T-helper 9 cell (primary cell): Measurements from ENCODE around the gene ZNF33A.
"Not testable (repeated sequence)": the region's sequence is repeated elsewhere in the genome, so short reads cannot be mapped to it uniquely, and the experiment has no call there.

Experiments
- DNase-seq: peaks from one replicate; pipeline ENCODE4 v3.0.0-alpha.2; 2020
- total RNA-seq, 2 donors: gene quantifications; one replicate each; lab custom pipeline; 2026; lab: John Stamatoyannopoulos, UW

The ZNF33A gene
- total RNA-seq = 69.7 to 171 reads per million in 2 donors

- DNase-seq = peak; percentile 85
Observed at GRCh38 chr10:38010119-38010903, at the start of gene ZNF33A. Gene ZNF33A (plus strand): TSS chr10:38010675. CDS start chr10:38012342, 1,667 bp downstream.

- no peak for DNase-seq
Observed at GRCh38 chr10:37965006-37965405, 45.5 kb upstream of the ZNF33A start.

DNA sequence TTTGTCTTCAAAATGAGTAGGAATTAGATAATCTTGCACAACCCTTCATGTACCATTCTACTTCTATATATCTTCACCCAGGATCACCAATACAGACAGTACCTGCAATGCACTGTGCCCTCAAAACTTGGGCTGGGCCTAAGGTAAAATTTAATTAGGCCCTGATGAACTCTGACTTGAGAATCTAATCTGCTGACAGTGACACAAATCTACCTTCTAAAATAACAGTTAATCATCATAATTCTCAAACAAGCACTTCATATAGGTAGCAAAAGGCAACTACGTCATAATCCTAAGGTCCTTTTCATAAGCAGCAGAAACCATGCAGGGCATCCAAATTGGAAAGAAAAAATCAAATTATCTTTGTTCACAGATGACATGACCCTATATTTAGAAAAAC, 38.1 kb upstream of the ZNF33A start:
- DNase-seq = no peak

DNA sequence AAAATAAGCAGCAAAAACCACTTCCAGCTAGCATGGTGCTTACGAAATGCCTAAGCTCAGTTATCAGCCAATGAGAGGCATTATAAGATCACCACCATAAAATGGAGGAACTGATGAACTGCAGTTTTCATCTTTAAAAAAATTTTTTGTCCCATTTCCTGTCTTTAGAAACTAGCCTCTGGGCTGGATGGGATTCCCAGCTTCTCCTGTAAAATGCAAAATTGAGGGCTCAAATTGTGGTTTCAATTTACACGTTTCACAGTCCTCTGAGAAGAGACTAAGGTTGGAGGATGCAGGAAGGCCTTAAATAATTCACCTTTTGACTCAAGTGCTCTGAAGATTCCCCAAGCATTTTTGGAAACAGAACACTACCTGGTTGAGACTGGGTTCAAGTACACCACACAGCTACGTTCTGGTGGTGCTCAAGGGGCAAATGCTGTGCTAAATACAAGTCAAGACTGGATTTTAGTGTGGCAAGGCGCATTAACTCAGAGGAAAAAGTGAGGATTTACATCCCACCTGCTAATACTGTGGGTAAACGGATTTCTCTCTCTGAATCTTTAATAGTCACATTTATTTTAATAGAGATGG, 35.0 kb upstream of the ZNF33A start:
- no peak for DNase-seq

- peak; percentile 97 for DNase-seq
Observed at GRCh38 chr10:37976091-37976879, 34.2 kb upstream of the ZNF33A start, which contains the start of gene ZNF25. Gene ZNF25 (minus strand): TSS chr10:37976647. CDS start chr10:37971722, 4,925 bp downstream.

- DNase-seq = no peak
Observed at GRCh38 chr10:37976880-37977203, 33.6 kb upstream of the ZNF33A start.

DNA sequence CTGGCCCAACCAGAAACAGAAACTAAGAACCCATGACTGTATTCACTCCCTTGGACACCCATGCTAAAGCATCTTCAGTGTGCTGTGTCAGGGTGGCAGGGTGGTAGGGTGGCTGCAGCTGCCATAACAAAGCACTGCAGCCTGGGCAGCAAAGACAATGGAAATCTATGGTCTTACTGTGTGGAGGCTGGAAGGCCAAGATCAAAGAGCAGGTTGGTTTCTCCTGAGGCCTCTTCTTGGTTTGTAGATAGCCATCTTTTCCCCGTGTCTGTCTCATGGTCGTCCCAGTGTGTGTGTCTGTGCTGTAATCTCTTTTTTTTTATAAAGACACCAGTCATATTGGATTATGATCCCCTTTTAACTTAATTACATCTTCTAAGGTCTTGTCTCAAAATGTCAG, 18.8 kb upstream of the ZNF33A start:
- DNase-seq = no peak

GRCh38 chr10:37992083-37992482, 18.4 kb upstream of the ZNF33A start:
- no peak for DNase-seq

DNA sequence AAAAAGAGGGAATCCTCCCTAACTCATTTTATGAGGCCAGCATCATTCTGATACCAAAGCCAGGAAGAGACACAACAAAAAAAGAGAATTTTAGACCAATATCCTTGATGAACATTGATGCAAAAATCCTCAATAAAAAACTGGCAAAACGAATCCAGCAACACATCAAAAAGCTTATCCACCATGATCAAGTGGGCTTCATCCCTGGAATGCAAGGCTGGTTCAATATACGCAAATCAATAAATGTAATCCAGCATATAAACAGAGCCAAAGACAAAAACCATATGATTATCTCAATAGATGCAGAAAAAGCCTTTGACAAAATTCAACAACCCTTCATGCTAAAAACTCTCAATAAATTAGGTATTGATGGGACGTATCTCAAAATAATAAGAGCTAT, 11.6 kb upstream of the ZNF33A start:
- DNase-seq = not testable (repeated sequence)

GRCh38 chr10:38000474-38000873, 10.0 kb upstream of the ZNF33A start:
- not testable (repeated sequence) for DNase-seq

DNA sequence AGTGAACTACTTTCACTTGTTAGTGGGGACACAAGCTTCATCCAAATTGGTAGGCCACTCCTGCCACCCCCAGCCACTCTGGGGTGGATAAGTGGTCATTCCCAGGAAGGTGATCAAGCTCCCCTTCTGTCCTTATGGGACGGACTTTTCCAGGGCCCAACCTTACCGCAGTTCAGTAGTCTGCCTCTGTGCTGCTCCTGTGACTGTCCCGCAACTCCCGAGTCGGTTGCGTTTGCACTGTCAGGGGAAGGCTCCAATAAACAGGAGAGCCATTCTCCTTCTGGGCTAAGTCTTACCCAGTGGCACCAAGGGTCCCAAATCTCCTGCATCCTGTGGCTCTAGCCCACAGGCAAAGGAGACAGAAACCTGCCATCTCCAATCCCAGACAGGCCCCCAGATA, 7.4 kb upstream of the ZNF33A start:
- no peak for DNase-seq

GRCh38 chr10:38003588-38003987, 6.9 kb upstream of the ZNF33A start:
- no peak for DNase-seq

DNA sequence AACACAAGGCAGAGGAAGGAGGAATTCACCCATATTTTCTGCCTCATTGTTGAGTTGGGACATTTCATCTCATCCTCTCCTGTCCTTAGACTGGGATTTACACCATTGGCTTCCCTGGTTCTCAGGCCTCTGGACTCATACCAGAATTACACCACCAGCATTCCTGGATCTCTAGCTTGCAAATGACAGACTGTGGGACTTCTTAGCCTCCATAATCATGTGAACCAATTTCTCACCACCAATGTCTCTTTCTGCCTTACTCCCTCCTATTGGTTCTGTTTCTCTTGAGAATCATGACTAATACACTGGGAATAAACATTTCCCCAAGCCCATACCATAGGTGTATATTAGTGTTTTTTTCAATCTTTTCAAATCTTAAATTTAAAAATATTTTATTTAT, 2.9 kb upstream of the ZNF33A start:
- DNase-seq = no peak

DNA sequence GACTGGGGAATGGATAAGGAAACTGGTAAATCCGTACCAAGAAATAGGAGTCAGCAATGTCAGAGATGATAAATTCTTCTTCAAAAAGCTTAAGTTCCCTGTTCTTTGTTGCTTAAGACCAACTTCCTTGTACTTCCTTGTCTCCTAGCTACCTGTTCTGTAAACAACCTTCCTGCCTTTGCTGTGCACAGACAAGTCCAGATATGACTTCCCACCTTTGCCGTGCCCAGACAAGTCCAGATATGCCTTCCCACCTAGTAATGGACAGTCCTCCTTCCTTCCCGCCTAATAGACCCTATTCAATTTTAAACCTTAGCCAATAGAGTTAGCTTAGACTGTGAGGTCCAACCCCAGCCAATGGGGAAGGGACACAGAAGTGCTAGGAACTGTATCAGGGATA, 2.5 kb upstream of the ZNF33A start:
- no peak for DNase-seq

DNA sequence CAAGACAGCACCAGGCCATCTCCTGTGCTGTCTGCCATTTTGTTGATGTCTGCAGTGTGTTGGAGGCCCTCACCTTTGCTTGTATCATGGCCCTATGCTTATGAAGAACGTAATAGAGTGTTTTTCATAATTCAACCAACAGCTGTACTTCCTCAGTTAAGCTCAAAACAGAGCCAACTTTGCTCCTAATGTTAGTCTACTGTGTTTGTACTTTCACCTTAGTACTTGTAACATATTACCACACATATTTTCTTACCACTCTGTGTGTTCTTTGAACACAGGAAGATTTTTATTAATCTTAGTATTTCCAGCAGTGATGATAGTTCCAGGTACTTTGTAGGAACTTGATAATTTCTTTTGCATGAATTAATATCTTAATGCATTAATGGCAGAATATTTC, 5.9 kb downstream of the ZNF33A start:
- DNase-seq = no peak

- not testable (repeated sequence) for DNase-seq
Observed at GRCh38 chr10:38019124-38019523, 8.6 kb downstream of the ZNF33A start.

DNA sequence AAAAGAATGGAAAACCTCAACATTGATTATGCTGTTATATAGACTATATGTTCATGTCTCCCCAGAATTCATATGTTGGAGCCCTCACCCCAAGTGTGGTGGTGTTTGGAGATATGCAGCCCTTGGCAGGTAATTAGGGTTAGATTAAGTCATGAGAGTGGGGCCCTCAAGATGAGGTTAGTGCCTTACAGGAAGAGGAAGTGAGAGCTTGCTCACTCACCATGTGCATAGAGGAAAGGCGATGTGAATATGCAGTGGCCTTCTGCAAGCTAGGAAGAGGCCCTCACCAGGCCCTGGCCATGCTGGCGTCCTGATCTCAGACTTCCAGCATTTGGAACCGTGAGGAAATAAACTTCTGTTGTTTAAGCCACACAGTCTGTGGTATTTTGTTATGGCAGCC, 14.8 kb downstream of the ZNF33A start:
- no peak for DNase-seq

DNA sequence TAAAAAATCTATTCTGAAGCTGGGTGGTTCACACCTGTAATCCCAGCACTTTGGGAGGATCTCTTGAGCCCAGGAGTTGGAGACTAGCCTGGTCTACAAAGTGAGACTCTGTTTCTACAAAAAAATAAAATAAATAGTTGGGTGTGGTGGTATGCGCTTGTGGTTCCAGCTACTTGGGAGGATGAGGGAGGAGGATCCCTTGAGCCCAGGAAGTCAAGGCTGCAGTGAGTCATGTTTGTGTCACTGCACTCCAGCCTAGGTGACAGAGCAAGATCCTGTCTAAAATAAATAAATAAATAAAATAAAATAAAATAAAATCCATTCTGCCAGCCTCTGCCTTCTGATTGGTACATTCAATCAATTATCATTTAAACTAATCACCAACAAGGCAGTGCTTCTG, 17.5 kb downstream of the ZNF33A start:
- DNase-seq = no peak

DNA sequence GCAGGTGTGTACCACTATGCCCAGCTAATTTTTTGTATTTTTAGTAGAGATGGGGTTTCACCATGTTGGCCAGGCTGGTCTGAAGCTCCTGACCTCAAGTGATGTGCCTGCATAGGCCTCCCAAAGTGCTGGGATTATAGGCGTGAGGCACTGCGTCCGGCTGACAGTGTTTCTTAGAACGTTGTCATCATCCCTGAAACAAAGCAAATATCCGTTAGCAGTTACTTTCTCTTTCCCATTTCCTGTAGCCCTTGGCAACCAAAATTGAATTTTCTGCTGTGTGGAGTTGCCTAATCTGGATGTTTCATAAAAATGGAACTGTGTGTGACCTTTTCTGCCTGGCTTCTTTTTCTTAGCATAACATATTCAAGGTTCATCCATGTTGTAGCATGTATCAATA, 22.4 kb downstream of the ZNF33A start:
- no peak for DNase-seq

DNA sequence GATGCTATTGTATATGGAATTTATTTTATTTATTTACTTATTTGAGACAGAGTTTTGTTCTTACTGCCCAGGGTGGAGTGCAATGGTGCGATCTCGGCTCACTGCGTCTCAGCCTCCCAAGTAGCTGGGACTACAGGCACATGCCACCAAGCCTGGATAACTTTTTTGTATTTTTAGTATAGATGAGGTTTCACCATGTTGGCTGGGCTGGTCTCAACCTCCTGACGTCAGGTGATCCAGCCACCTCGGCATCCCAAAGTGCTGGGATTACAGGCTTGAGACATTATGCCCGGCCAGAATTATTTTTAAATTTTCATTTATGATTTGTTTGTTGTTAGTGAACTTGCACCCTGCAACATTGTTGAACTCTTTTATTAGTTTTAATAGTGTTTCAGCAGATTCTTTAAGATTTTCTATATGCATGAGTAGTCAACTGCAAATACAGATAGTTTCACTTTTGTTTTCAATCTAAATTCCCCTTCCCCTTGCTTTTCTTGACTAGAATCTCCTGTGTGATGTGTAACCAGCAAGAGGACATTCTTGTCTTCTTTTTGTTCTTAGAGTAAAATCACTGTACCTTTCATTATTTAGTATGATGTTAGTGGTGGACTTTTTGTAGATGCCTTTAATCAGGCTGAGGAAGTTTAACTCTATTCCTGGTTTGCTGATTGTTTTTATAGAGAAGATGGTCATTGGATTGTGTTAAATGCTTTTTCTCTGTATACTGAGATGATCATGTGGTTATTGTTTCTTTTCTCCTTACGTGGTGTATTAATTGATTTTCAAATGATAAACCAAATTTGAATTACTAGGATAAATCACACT, 27.8 kb downstream of the ZNF33A start:
- no peak for DNase-seq

DNA sequence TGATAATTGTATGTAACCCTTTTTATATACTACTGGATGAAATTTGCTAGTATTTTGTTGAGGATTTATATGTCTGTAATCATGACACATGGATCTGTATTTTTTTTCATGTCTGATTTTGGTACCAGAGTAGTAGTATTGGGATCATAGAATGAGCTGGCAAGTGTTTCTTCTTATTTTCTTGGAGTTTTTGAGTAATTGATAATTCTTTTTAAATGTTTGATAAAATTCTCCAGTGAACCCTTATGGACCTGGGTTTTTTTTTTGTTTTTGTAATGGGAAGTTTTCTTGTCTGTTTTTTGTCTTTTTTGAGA, 28.4 kb downstream of the ZNF33A start:
- no peak for DNase-seq

DNA sequence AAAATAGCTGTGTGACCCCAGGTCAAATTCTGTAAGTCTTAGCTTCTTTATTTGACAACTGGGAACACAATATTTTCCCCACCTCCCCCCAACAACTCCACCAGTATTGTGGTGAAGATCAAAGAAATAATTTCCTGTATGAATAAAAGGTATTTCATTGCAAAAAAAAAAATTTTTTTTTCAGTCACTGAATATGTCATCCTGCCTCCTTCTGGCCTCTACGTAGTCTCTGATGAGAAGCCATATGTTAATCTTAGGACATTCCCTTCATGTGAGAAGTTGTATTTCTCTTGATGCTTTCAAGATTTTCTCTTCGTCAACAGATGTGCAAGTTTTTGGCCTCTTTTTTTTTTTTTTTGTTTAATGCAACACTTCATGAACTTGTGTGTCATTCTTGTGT, 33.0 kb downstream of the ZNF33A start:
- no peak for DNase-seq

DNA sequence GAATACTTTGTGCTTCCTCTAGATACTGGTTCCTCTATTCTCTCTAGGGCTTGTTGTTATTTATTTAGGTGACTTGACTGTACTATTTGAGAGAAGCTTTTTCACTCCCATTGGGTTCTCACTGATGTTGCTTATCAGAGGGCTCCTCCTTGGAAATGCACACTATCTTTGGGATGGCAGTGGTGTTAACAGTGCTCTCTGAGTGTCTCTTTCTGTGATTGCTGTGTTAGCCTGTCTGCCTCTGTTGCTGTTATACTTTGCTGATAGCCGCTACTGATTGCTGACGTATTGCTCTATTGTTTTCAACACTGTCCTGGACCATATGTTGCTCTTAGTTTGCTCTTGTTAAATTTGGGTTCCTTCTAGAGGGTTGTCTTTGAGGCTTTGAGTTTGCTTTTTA, 34.7 kb downstream of the ZNF33A start:
- DNase-seq = no peak
